ENCODE results near the gene PUDP.
A peak's percentile ranks its signal among the peaks of the same experiment; 100 is the strongest.
"Not testable (repeated sequence)": the region's sequence is repeated elsewhere in the genome, so short reads cannot be mapped to it uniquely, and the experiment has no call there.

Gene PUDP

GRCh38 chrX:7071390-7071789 is 76.6 kb downstream of the PUDP start:
- DNase-seq: no peak

GRCh38 chrX:7069556-7069955 is 78.4 kb downstream of the PUDP start:
- DNase-seq: no peak

GRCh38 chrX:7068939-7069367 is 79.0 kb downstream of the PUDP start:
- DNase-seq: no peak

- DNase-seq: no peak
Measured at GRCh38 chrX:7067256-7067655, 80.7 kb downstream of the PUDP start.

GRCh38 chrX:7065473-7065872 is 82.5 kb downstream of the PUDP start:
- no peak for DNase-seq

- DNase-seq: no peak
Measured at GRCh38 chrX:7062903-7063302, 85.0 kb downstream of the PUDP start.

- no peak for DNase-seq
Measured at GRCh38 chrX:7062276-7062675, 85.7 kb downstream of the PUDP start.

- DNase-seq: no peak
Measured at GRCh38 chrX:7061429-7061828, 86.5 kb downstream of the PUDP start.

- no peak for DNase-seq
Measured at GRCh38 chrX:7060444-7060843, 87.5 kb downstream of the PUDP start.

- no peak for DNase-seq
Measured at GRCh38 chrX:7059859-7060258, 88.1 kb downstream of the PUDP start.

GRCh38 chrX:7059214-7059838 is 88.6 kb downstream of the PUDP start:
- no peak for DNase-seq

GRCh38 chrX:7055386-7056137 is 92.4 kb downstream of the PUDP start:
- no peak for DNase-seq

GRCh38 chrX:7054219-7055216 is 93.4 kb downstream of the PUDP start:
- peak; percentile 16 for DNase-seq

GRCh38 chrX:7052541-7052940 is 95.4 kb downstream of the PUDP start:
- no peak for DNase-seq

GRCh38 chrX:7050271-7050670 is 97.7 kb downstream of the PUDP start:
- DNase-seq: no peak

GRCh38 chrX:7047951-7048350 is 100.0 kb downstream of the PUDP start:
- no peak for DNase-seq

GRCh38 chrX:7045238-7045955 is 102.6 kb downstream of the PUDP start:
- DNase-seq: no peak

GRCh38 chrX:7043796-7044433 is 104.0 kb downstream of the PUDP start:
- not testable (repeated sequence) for DNase-seq

- DNase-seq: no peak
Measured at GRCh38 chrX:7028246-7028645, 119.7 kb downstream of the PUDP start.

GRCh38 chrX:7027071-7027470 is 120.9 kb downstream of the PUDP start:
- no peak for DNase-seq

- DNase-seq: not testable (repeated sequence)
Measured at GRCh38 chrX:7026365-7026764, 121.6 kb downstream of the PUDP start.

- DNase-seq: no peak
Measured at GRCh38 chrX:7025471-7025870, 122.5 kb downstream of the PUDP start.

All from SHP77 treated with DMSO at 0.1 percent for 48 hours (cell line).